OCI-LY7 (cell line): ENCODE measurements around the gene EPS8L2. TPM values are rescaled to one million over a fixed set of nuclear protein-coding genes. Genes with fewer than 3 reads are reported as not detected.
A peak's percentile ranks its signal among the peaks of the same experiment; 100 is the strongest.

ENCODE experiments used
- Bru-seq: library from RNA; stranded (reverse); fragments of 400-500 nt; gene quantifications from one replicate; lab custom pipeline; 2021; lab: Mats Ljungman, UMichigan
- BruChase-seq, 2 experiments: library from RNA; stranded (reverse); fragments of 400-500 nt; gene quantifications; one replicate each; lab custom pipeline; 2021; lab: Mats Ljungman, UMichigan
- BruUV-seq: library from RNA; stranded (reverse); fragments of 400-500 nt; replicated peaks from 2 replicates; lab custom pipeline; 2021; lab: Mats Ljungman, UMichigan
- CTCF ChIA-PET: fragments of 300-600 bp; sonication (Branson Sonifier 250); formaldehyde crosslinking; loops from one replicate; lab custom pipeline; 2022; ENCODE audit warnings: antibody characterized with exemption; ENCODE audit not compliant: unreplicated experiment; lab: Charles Lee
- POLR2A ChIA-PET: fragments of 300-600 bp; sonication (Branson Sonifier 250); formaldehyde crosslinking; loops from one replicate; lab custom pipeline; 2022; ENCODE audit warnings: antibody characterized with exemption; lab: Charles Lee
- DNase-seq: peaks from one replicate; pipeline ENCODE4 v3.0.0-alpha.2; 2015; ENCODE audit warnings: low spot score
- H2AFZ ChIP-seq: fragments of 200-600 bp; sonication (generic), shearing (Covaris generic); 2 replicates; pipeline ENCODE4 v1.6.1; 2014; ENCODE audit warnings: mild to moderate bottlenecking, antibody characterized with exemption, low read length, moderate library complexity
- H3K27ac ChIP-seq: fragments of 200-600 bp; sonication (generic); 2 replicates; pipeline ENCODE4 v1.5.1; 2014; ENCODE audit warnings: mixed run types, low read depth, mild to moderate bottlenecking, moderate library complexity, low read length, inconsistent platforms; ENCODE audit not compliant: poor library complexity, severe bottlenecking
- H3K36me3 ChIP-seq: fragments of 200-600 bp; sonication (generic); 2 replicates; pipeline ENCODE4 v1.6.1; 2014; ENCODE audit warnings: mild to moderate bottlenecking, antibody characterized with exemption, low read length, moderate library complexity, mixed read lengths; ENCODE audit not compliant: insufficient read depth
- H3K4me1 ChIP-seq: fragments of 200-600 bp; sonication (generic); 2 replicates; pipeline ENCODE4 v1.5.1; 2014; ENCODE audit warnings: mild to moderate bottlenecking, low read length; ENCODE audit not compliant: insufficient read depth, poor library complexity, severe bottlenecking
- H3K4me2 ChIP-seq: fragments of 200-600 bp; sonication (generic); 2 replicates; pipeline ENCODE4 v1.6.1; 2014; ENCODE audit warnings: mild to moderate bottlenecking, low read length
- H3K4me3 ChIP-seq: fragments of 200-600 bp; sonication (generic); 2 replicates; pipeline ENCODE4 v1.5.1; 2014; ENCODE audit warnings: mild to moderate bottlenecking, low read depth, low read length; ENCODE audit not compliant: poor library complexity, severe bottlenecking
- H3K79me2 ChIP-seq: fragments of 200-600 bp; sonication (generic); 2 replicates; pipeline ENCODE4 v1.6.1; 2016; ENCODE audit warnings: low read depth, mild to moderate bottlenecking, low read length, moderate library complexity, mixed read lengths; ENCODE audit not compliant: insufficient read depth
- H3K9me2 ChIP-seq: fragments of 200-600 bp; sonication (generic); 2 replicates; pipeline ENCODE4 v1.6.1; 2016; ENCODE audit warnings: mild to moderate bottlenecking, low read length, mixed read lengths; ENCODE audit not compliant: insufficient read depth
- H3K9me3 ChIP-seq: fragments of 200-600 bp; sonication (generic); 2 replicates; pipeline ENCODE4 v1.6.1; 2014; ENCODE audit warnings: mild to moderate bottlenecking, mixed run types, low read length, mixed read lengths
- H4K20me1 ChIP-seq: fragments of 200-600 bp; sonication (generic); 2 replicates; pipeline ENCODE4 v1.6.1; 2014; ENCODE audit warnings: mild to moderate bottlenecking, antibody characterized with exemption, low read length, moderate library complexity, mixed read lengths; ENCODE audit not compliant: insufficient read depth
- EZH2phosphoT487 ChIP-seq: fragments of 200-600 bp; sonication (generic); IDR thresholded peaks from 2 replicates; pipeline ENCODE4 v1.6.1; 2018; ENCODE audit warnings: low read depth, borderline replicate concordance, mild to moderate bottlenecking, mixed run types, antibody characterized with exemption, low read length, moderate library complexity, mixed read lengths
- intact Hi-C: fragments of 100-400 bp; cut with micrococcal nuclease; formaldehyde crosslinking; loops from one replicate; pipeline ENCODE4 v1.10.0; 2022; ENCODE audit not compliant: unreplicated experiment
- long read RNA-seq: library from polyadenylated mRNA; stranded (forward); transcript quantifications from one replicate; pipeline ENCODE4 v2.0.0, GENCODE V29; 2022
- total RNA-seq, 2 experiments: library from RNA; depleted of rRNA in 1 of 2; stranded (reverse); fragments of >200 nt in 1 of 2; shearing (Covaris generic) in 1 of 2; gene quantifications; 2 replicates each; pipeline ENCODE4 v1.2.3, GENCODE V29; 2014 to 2022
- TF ChIP-seq, protein P1 (sequence below): fragments of 200-600 bp; sonication (generic); conservative IDR thresholded peaks from 2 replicates; pipeline ENCODE4 v1.5.1; 2014; ENCODE audit warnings: mild to moderate bottlenecking, antibody characterized with exemption, low read length, moderate library complexity, mixed read lengths

Gene EPS8L2
- total RNA-seq (2014; rRNA removed; shearing (Covaris generic)) (3.8 and 4.8 TPM in 2 replicates), total RNA-seq (2022) (7.1 and 9.3 TPM in 2 replicates), Bru-seq, nascent RNA (percentile 21 among the genes with signal in this experiment), BruChase-seq, experiment 1, labeled RNA remaining after a 6-hour chase (percentile 31 among the genes with signal in this experiment), BruChase-seq, experiment 2, labeled RNA remaining after a 2-hour chase (percentile 24 among the genes with signal in this experiment)
- long read RNA-seq, partial matches to known transcripts = 10 of 13 reads
- long read RNA-seq, other reads (novel, unspliced or antisense) = 3 of 13 reads

DNA sequence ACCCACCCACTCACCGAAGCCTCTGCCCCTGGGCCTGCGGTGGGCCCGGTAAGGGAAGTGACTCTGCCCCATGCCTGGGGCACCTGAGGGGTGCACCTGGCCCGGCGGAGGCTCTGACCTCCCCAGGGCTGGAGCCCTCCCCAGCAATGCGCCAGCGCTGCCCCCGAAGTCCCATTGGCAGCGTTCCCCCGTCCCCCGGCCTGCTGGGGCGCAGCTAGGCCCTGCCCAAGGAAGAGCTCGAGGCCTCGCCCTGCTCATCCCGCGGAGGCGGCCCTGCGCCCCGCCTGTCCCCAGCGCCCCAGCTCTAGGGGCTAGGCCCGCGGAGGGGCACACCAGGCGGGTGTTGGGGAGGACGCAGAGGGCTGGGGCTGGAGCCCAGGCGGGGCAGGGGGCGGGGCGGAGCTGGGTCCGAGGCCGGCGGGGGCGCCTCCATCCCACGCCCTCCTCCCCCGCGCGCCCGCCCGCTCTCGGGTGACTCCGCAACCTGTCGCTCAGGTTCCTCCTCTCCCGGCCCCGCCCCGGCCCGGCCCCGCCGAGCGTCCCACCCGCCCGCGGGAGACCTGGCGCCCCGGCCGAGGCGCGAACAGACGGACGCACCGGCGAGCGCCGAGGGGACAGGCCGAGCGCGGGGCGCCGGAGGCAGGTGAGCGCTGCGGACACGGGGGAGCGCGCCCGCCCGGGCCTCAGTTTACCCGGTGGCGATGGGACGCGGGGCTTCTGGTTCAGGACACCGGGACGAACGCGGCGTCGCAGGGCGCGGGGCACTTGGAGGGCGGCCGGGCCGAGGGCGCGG, at the start of gene EPS8L2:
EPS8L2 (plus strand) TSS at position 586 of the 793 bp plus-strand sequence. CDS start 3,177 bp downstream, outside the sequence.
- intact Hi-C loops = no loop called here
- Histone ChIP-seq H3K4me2 (no peak within 1 kb of the TSS), H3K27ac (no peak within 1 kb of the TSS), H4K20me1 (no peaks in the 10 kb centered on the region), H3K9me3 (no peaks in the 10 kb centered on the region), H3K36me3 (peaks cover 3% of the 10 kb centered on the region; the same call in 1 of the 2 replicates), H3K4me1 (no peaks in the 10 kb centered on the region), H3K79me2 (no peaks in the 10 kb centered on the region), H3K9me2 (no peaks in the 10 kb centered on the region), H3K4me3 (no peak within 1 kb of the TSS), H2AFZ (no peak within 1 kb of the TSS)
- ChIA-PET CTCF (no interaction called here), POLR2A (no interaction called here)
- BruUV-seq = no TSS peak
- no peak for TF ChIP-seq EZH2phosphoT487
- TF ChIP-seq, protein P1, sequence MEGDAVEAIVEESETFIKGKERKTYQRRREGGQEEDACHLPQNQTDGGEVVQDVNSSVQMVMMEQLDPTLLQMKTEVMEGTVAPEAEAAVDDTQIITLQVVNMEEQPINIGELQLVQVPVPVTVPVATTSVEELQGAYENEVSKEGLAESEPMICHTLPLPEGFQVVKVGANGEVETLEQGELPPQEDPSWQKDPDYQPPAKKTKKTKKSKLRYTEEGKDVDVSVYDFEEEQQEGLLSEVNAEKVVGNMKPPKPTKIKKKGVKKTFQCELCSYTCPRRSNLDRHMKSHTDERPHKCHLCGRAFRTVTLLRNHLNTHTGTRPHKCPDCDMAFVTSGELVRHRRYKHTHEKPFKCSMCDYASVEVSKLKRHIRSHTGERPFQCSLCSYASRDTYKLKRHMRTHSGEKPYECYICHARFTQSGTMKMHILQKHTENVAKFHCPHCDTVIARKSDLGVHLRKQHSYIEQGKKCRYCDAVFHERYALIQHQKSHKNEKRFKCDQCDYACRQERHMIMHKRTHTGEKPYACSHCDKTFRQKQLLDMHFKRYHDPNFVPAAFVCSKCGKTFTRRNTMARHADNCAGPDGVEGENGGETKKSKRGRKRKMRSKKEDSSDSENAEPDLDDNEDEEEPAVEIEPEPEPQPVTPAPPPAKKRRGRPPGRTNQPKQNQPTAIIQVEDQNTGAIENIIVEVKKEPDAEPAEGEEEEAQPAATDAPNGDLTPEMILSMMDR = no peak
- no peak for DNase-seq

DNA sequence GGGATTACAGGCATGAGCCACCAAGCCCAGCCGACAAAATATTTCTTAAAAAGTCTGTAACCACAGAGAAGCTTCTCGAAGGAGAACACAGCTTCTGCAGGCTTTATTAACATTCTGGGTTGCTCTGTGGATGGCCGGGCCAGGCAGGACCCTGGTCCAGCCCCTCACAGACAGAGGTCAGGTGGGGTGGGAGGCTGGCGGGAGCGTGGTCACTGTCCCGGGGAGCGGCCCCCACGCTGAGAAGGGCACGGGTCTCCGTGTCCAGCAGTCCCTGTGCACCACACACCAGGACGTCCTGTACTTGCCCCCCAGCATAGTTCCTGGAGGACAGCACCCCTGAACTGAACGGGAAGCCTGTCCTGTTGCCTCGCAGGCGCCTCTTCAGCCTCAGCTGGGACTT, 49.6 kb upstream of the EPS8L2 start:
- Histone ChIP-seq H3K4me3 (no peak overlapping the region), H3K36me3 (peaks cover 58% of the 10 kb centered on the region), H3K4me1 (peaks cover 9% of the 10 kb centered on the region), H2AFZ (no peak overlapping the region), H3K27ac (no peak overlapping the region), H3K4me2 (no peak overlapping the region), H4K20me1 (no peaks in the 10 kb centered on the region), H3K9me3 (no peaks in the 10 kb centered on the region), H3K9me2 (no peaks in the 10 kb centered on the region), H3K79me2 (no peaks in the 10 kb centered on the region)
- no TSS peak for BruUV-seq
- intact Hi-C loops = no loop called here
- POLR2A ChIA-PET = interaction anchor here (1.2 kb wide), 1 partner anchor 67 kb away, joined by 3 read pairs; no protein-coding TSS in a partner anchor
- TF ChIP-seq, protein P1 = no peak
- TF ChIP-seq EZH2phosphoT487 = no peak
- DNase-seq = no peak
- CTCF ChIA-PET = no interaction called here
